ENCODE measurements around the gene FKRP.

DNA sequence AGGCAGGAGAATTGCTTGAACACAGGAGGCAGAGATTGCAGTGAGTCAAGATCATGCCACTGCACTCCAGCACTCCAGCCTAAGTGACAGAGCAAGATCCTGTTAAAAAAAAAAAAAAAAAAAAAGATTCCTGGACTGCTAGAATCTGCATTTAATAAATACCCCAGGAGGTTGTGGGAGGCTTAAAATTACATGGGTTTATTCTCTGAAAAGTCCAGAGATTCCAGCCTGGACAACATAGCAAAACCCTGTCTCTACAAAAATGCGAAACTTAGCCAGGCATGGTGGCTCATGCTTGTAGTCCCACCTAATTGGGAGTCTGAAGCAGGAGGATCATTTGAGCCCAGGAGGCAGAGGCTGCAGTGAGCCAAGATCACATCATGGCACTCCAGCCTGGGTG is 52.0 kb downstream of the FKRP start:
- TF ChIP-seq, protein P1, sequence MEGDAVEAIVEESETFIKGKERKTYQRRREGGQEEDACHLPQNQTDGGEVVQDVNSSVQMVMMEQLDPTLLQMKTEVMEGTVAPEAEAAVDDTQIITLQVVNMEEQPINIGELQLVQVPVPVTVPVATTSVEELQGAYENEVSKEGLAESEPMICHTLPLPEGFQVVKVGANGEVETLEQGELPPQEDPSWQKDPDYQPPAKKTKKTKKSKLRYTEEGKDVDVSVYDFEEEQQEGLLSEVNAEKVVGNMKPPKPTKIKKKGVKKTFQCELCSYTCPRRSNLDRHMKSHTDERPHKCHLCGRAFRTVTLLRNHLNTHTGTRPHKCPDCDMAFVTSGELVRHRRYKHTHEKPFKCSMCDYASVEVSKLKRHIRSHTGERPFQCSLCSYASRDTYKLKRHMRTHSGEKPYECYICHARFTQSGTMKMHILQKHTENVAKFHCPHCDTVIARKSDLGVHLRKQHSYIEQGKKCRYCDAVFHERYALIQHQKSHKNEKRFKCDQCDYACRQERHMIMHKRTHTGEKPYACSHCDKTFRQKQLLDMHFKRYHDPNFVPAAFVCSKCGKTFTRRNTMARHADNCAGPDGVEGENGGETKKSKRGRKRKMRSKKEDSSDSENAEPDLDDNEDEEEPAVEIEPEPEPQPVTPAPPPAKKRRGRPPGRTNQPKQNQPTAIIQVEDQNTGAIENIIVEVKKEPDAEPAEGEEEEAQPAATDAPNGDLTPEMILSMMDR (IDR thresholded peaks at IDR 0.05), result no peak
- TF ChIP-seq, protein P2, sequence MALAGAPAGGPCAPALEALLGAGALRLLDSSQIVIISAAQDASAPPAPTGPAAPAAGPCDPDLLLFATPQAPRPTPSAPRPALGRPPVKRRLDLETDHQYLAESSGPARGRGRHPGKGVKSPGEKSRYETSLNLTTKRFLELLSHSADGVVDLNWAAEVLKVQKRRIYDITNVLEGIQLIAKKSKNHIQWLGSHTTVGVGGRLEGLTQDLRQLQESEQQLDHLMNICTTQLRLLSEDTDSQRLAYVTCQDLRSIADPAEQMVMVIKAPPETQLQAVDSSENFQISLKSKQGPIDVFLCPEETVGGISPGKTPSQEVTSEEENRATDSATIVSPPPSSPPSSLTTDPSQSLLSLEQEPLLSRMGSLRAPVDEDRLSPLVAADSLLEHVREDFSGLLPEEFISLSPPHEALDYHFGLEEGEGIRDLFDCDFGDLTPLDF (CRISPR knock-in tag; IDR thresholded peaks at IDR 0.05), result no peak
- TF ChIP-seq ETV6 (CRISPR knock-in tag; IDR thresholded peaks at IDR 0.05) (no peak), NR2C2 (CRISPR knock-in tag; IDR thresholded peaks at IDR 0.05) (no peak), IRF2 (CRISPR knock-in tag; IDR thresholded peaks at IDR 0.05; ENCODE audit: borderline replicate concordance, low read depth) (no peak), ZNF121 (CRISPR knock-in tag; IDR thresholded peaks at IDR 0.05) (no peak), TEAD1 (CRISPR knock-in tag; IDR thresholded peaks at IDR 0.05) (no peak), ZBTB21 (CRISPR knock-in tag; IDR thresholded peaks at IDR 0.05; ENCODE audit: borderline replicate concordance) (no peak), TEAD4 (CRISPR knock-in tag; IDR thresholded peaks at IDR 0.05) (no peak)
- TF ChIP-seq, protein P3, sequence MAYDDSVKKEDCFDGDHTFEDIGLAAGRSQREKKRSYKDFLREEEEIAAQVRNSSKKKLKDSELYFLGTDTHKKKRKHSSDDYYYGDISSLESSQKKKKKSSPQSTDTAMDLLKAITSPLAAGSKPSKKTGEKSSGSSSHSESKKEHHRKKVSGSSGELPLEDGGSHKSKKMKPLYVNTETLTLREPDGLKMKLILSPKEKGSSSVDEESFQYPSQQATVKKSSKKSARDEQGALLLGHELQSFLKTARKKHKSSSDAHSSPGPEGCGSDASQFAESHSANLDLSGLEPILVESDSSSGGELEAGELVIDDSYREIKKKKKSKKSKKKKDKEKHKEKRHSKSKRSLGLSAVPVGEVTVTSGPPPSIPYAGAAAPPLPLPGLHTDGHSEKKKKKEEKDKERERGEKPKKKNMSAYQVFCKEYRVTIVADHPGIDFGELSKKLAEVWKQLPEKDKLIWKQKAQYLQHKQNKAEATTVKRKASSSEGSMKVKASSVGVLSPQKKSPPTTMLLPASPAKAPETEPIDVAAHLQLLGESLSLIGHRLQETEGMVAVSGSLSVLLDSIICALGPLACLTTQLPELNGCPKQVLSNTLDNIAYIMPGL (CRISPR knock-in tag; IDR thresholded peaks at IDR 0.05), result no peak
- TF ChIP-seq, protein P4, sequence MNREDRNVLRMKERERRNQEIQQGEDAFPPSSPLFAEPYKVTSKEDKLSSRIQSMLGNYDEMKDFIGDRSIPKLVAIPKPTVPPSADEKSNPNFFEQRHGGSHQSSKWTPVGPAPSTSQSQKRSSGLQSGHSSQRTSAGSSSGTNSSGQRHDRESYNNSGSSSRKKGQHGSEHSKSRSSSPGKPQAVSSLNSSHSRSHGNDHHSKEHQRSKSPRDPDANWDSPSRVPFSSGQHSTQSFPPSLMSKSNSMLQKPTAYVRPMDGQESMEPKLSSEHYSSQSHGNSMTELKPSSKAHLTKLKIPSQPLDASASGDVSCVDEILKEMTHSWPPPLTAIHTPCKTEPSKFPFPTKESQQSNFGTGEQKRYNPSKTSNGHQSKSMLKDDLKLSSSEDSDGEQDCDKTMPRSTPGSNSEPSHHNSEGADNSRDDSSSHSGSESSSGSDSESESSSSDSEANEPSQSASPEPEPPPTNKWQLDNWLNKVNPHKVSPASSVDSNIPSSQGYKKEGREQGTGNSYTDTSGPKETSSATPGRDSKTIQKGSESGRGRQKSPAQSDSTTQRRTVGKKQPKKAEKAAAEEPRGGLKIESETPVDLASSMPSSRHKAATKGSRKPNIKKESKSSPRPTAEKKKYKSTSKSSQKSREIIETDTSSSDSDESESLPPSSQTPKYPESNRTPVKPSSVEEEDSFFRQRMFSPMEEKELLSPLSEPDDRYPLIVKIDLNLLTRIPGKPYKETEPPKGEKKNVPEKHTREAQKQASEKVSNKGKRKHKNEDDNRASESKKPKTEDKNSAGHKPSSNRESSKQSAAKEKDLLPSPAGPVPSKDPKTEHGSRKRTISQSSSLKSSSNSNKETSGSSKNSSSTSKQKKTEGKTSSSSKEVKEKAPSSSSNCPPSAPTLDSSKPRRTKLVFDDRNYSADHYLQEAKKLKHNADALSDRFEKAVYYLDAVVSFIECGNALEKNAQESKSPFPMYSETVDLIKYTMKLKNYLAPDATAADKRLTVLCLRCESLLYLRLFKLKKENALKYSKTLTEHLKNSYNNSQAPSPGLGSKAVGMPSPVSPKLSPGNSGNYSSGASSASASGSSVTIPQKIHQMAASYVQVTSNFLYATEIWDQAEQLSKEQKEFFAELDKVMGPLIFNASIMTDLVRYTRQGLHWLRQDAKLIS (CRISPR knock-in tag; IDR thresholded peaks at IDR 0.05; ENCODE audit: borderline replicate concordance), result no peak
